ENCODE data around the gene CLIC4.

Gene CLIC4

GRCh38 chr1:24713176-24713575 is 32.1 kb upstream of the CLIC4 start:
- Histone ChIP-seq H3K4me3 (IDR thresholded peaks at IDR 0.05; ENCODE audit: insufficient read depth, low read depth, low read length) (no peak overlapping the region), H3K36me3 (ENCODE audit: insufficient read depth) (no peaks in the 10 kb centered on the region), H3K27me3 (ENCODE audit: insufficient read depth, low read depth) (no peaks in the 10 kb centered on the region), H3K79me2 (ENCODE audit: insufficient read depth, low read depth) (no peaks in the 10 kb centered on the region), H2AFZ (ENCODE audit: low read depth) (no peak overlapping the region), H4K20me1 (ENCODE audit: insufficient read depth) (no peaks in the 10 kb centered on the region), H3K9ac (no peak overlapping the region), H3K4me1 (ENCODE audit: low read depth, poor library complexity, severe bottlenecking) (peaks cover 16% of the 10 kb centered on the region), H3K27ac (no peak overlapping the region), H3K4me2 (no peak overlapping the region)
- no peak for TF ChIP-seq CTCF (conservative IDR thresholded peaks at IDR 0.05; ENCODE audit: low read depth, low read length)

GRCh38 chr1:24713736-24714135 is 31.5 kb upstream of the CLIC4 start:
- TF ChIP-seq CTCF (conservative IDR thresholded peaks at IDR 0.05; ENCODE audit: low read depth, low read length): no peak
- H4K20me1 ChIP-seq (ENCODE audit: insufficient read depth): no peaks in the 10 kb centered on the region
- peaks cover 15% of the 10 kb centered on the region for H3K4me1 ChIP-seq (ENCODE audit: low read depth, poor library complexity, severe bottlenecking)
- H3K4me2 ChIP-seq: no peak overlapping the region
- H3K79me2 ChIP-seq (ENCODE audit: insufficient read depth, low read depth): no peaks in the 10 kb centered on the region
- H3K36me3 ChIP-seq (ENCODE audit: insufficient read depth): no peaks in the 10 kb centered on the region
- no peak overlapping the region for H3K27ac ChIP-seq
- H2AFZ ChIP-seq (ENCODE audit: low read depth): no peak overlapping the region
- H3K9ac ChIP-seq: no peak overlapping the region
- H3K27me3 ChIP-seq (ENCODE audit: insufficient read depth, low read depth): no peaks in the 10 kb centered on the region
- no peak overlapping the region for H3K4me3 ChIP-seq (IDR thresholded peaks at IDR 0.05; ENCODE audit: insufficient read depth, low read depth, low read length)

GRCh38 chr1:24714859-24715520 is 30.3 kb upstream of the CLIC4 start:
- no peak for TF ChIP-seq CTCF (conservative IDR thresholded peaks at IDR 0.05; ENCODE audit: low read depth, low read length)
- peaks cover 5% of the 10 kb centered on the region for H3K4me1 ChIP-seq (ENCODE audit: low read depth, poor library complexity, severe bottlenecking)
- H3K27me3 ChIP-seq (ENCODE audit: insufficient read depth, low read depth): no peaks in the 10 kb centered on the region
- H3K4me3 ChIP-seq (IDR thresholded peaks at IDR 0.05; ENCODE audit: insufficient read depth, low read depth, low read length): no peak overlapping the region
- no peaks in the 10 kb centered on the region for H4K20me1 ChIP-seq (ENCODE audit: insufficient read depth)
- no peaks in the 10 kb centered on the region for H3K79me2 ChIP-seq (ENCODE audit: insufficient read depth, low read depth)
- no peak overlapping the region for H3K9ac ChIP-seq
- H2AFZ ChIP-seq (ENCODE audit: low read depth): no peak overlapping the region
- no peak overlapping the region for H3K27ac ChIP-seq
- no peak overlapping the region for H3K4me2 ChIP-seq
- no peaks in the 10 kb centered on the region for H3K36me3 ChIP-seq (ENCODE audit: insufficient read depth)

- Histone ChIP-seq H3K4me2 (no peak overlapping the region), H4K20me1 (ENCODE audit: insufficient read depth) (no peaks in the 10 kb centered on the region), H3K4me1 (ENCODE audit: low read depth, poor library complexity, severe bottlenecking) (no peaks in the 10 kb centered on the region), H3K9ac (no peak overlapping the region), H3K27me3 (ENCODE audit: insufficient read depth, low read depth) (no peaks in the 10 kb centered on the region), H3K27ac (no peak overlapping the region), H3K4me3 (IDR thresholded peaks at IDR 0.05; ENCODE audit: insufficient read depth, low read depth, low read length) (no peak overlapping the region), H2AFZ (ENCODE audit: low read depth) (no peak overlapping the region), H3K79me2 (ENCODE audit: insufficient read depth, low read depth) (no peaks in the 10 kb centered on the region), H3K36me3 (ENCODE audit: insufficient read depth) (no peaks in the 10 kb centered on the region)
- TF ChIP-seq CTCF (conservative IDR thresholded peaks at IDR 0.05; ENCODE audit: low read depth, low read length): no peak
Measured at GRCh38 chr1:24715658-24716057, 29.6 kb upstream of the CLIC4 start.
